Liver (tissue), 9 donors: ENCODE results near the gene TFB1M. TPM values are rescaled to one million over a fixed set of nuclear protein-coding genes. Genes with fewer than 3 reads are reported as not detected.

Experiments
- DNase-seq: peaks from one replicate; pipeline ENCODE4 v3.0.0-alpha.2; 2017; ENCODE audit warnings: low spot score
- H3K27ac ChIP-seq, 2 donors: one replicate each; pipeline ENCODE4 v1.7.0; 2013; ENCODE audit warnings: inconsistent platforms in 2 of 2, low read length in 2 of 2, control low read depth in 1 of 2, low read depth in 1 of 2, mild to moderate bottlenecking in 1 of 2
- H3K27me3 ChIP-seq, 4 donors: one replicate each; pipeline versions ENCODE4 v1.6.1 to v1.7.0; 2013; ENCODE audit warnings: low read length in 3 of 4, inconsistent platforms in 1 of 4, mild to moderate bottlenecking in 1 of 4, moderate library complexity in 1 of 4; ENCODE audit not compliant: control insufficient read depth in 4 of 4, insufficient read depth in 4 of 4
- H3K36me3 ChIP-seq, 4 donors: one replicate each; pipeline versions ENCODE4 v1.6.1 to v1.7.0; 2013; ENCODE audit warnings: low read length in 3 of 4, mild to moderate bottlenecking in 3 of 4, low read depth in 1 of 4, moderate library complexity in 1 of 4; ENCODE audit not compliant: control insufficient read depth in 4 of 4, insufficient read depth in 3 of 4
- H3K4me1 ChIP-seq, 4 donors: one replicate each; pipeline versions ENCODE4 v1.6.1 to v1.7.0; 2013; ENCODE audit warnings: low read length in 3 of 4, mild to moderate bottlenecking in 3 of 4, moderate library complexity in 1 of 4; ENCODE audit not compliant: control insufficient read depth in 4 of 4, insufficient read depth in 4 of 4
- H3K4me3 ChIP-seq, 3 donors: one replicate each; pipeline versions ENCODE4 v1.6.1 to v1.7.0; 2013; ENCODE audit warnings: low read length in 3 of 3, control low read depth in 1 of 3, low read depth in 1 of 3, mild to moderate bottlenecking in 1 of 3
- H3K9ac ChIP-seq, 2 donors: one replicate each; pipeline ENCODE4 v1.7.0; 2013; ENCODE audit warnings: low read length in 2 of 2, mild to moderate bottlenecking in 2 of 2, moderate library complexity in 2 of 2, control low read depth in 1 of 2, low read depth in 1 of 2
- H3K9me3 ChIP-seq, 4 donors: one replicate each; pipeline versions ENCODE4 v1.6.1 to v1.7.0; 2013; ENCODE audit warnings: low read length in 3 of 4; ENCODE audit not compliant: control insufficient read depth in 4 of 4
- EGR1 ChIP-seq, 2 donors: IDR thresholded peaks; 2 replicates each; pipeline ENCODE4 v1.6.1; 2016 to 2018; ENCODE audit warnings: antibody characterized with exemption in 2 of 2, low read depth in 2 of 2
- FOXA1 ChIP-seq: IDR thresholded peaks from 2 replicates; pipeline ENCODE4 v1.6.1; 2016; ENCODE audit warnings: antibody characterized with exemption
- FOXA2 ChIP-seq: IDR thresholded peaks from 2 replicates; pipeline ENCODE4 v1.6.1; 2016; ENCODE audit warnings: antibody characterized with exemption
- GABPA ChIP-seq, 2 donors: IDR thresholded peaks in 1 of 2; conservative IDR thresholded peaks in 1 of 2; 2 replicates each; pipeline ENCODE4 v1.6.1; 2016; ENCODE audit warnings: antibody characterized with exemption in 2 of 2, mild to moderate bottlenecking in 1 of 2, moderate library complexity in 1 of 2
- HNF4A ChIP-seq, 2 donors: conservative IDR thresholded peaks; 2 replicates each; pipeline ENCODE4 v1.6.1; 2016; ENCODE audit warnings: antibody characterized with exemption in 2 of 2, mild to moderate bottlenecking in 2 of 2
- JUND ChIP-seq, 2 donors: IDR thresholded peaks; 2 replicates each; pipeline ENCODE4 v1.6.1; 2016; ENCODE audit warnings: antibody characterized with exemption in 2 of 2
- NR2F2 ChIP-seq: IDR thresholded peaks from 2 replicates; pipeline ENCODE4 v1.6.1; 2016; ENCODE audit warnings: antibody characterized with exemption
- RAD21 ChIP-seq, 2 donors: IDR thresholded peaks; 2 replicates each; pipeline ENCODE4 v1.6.1; 2016; ENCODE audit warnings: antibody characterized with exemption in 2 of 2, mild to moderate bottlenecking in 2 of 2
- RXRA ChIP-seq, 2 donors: IDR thresholded peaks; 2 replicates each; pipeline ENCODE4 v1.6.1; 2017 to 2018; ENCODE audit warnings: antibody characterized with exemption in 2 of 2, mild to moderate bottlenecking in 1 of 2
- SP1 ChIP-seq: IDR thresholded peaks from 2 replicates; pipeline ENCODE4 v1.6.1; 2018; ENCODE audit warnings: antibody characterized with exemption, mild to moderate bottlenecking
- TAF1 ChIP-seq: conservative IDR thresholded peaks from 2 replicates; pipeline ENCODE4 v1.6.1; 2016; ENCODE audit warnings: antibody characterized with exemption, mild to moderate bottlenecking
- YY1 ChIP-seq: IDR thresholded peaks from 2 replicates; pipeline ENCODE4 v1.6.1; 2016; ENCODE audit warnings: antibody characterized with exemption, mild to moderate bottlenecking
- WGBS: extraction: QIAGEN DNeasy Blood & Tissue Kit; methylation state at CpG from one replicate; pipeline ENCODE4 v1.1.7; 2013; 5-methylcytosine and 5-hydroxymethylcytosine counted together
- polyA plus RNA-seq, 2 donors: library from polyadenylated mRNA; stranded (reverse) in 1 of 2; unstranded in 1 of 2; fragments of 200-250 nt in 1 of 2; fragments of >200 nt in 1 of 2; fragmentation: Nextera tagmentation in 1 of 2; extraction: Ambion mirVana in 1 of 2; gene quantifications; one replicate each; pipeline versions ENCODE4 v1.2.1 to v1.2.3, GENCODE V29; 2013 to 2015
- total RNA-seq, 2 donors: library from RNA; depleted of rRNA; stranded (reverse); fragments of >200 nt; gene quantifications; one replicate each; pipeline ENCODE4 v1.2.3, GENCODE V29; 2014
- TF ChIP-seq, protein P1 (sequence below): IDR thresholded peaks from 2 replicates; pipeline ENCODE4 v1.6.1; 2016; ENCODE audit warnings: antibody characterized with exemption
- TF ChIP-seq, protein P2 (sequence below): IDR thresholded peaks from 2 replicates; pipeline ENCODE4 v1.6.1; 2016; ENCODE audit warnings: antibody characterized with exemption
- TF ChIP-seq, protein P3 (sequence below): fragments of 150-350 bp; IDR thresholded peaks from 2 replicates; pipeline ENCODE4 v1.5.1; 2017; ENCODE audit warnings: improper control_type of control experiment, low read depth, low read length; ENCODE audit not compliant: missing input control
- TF ChIP-seq, protein P4 (sequence below): IDR thresholded peaks from 2 replicates; pipeline ENCODE4 v1.6.1; 2016; ENCODE audit warnings: antibody characterized with exemption, mild to moderate bottlenecking
- TF ChIP-seq, protein P5 (sequence below): IDR thresholded peaks from 2 replicates; pipeline ENCODE4 v1.6.1; 2016; ENCODE audit warnings: antibody characterized with exemption
- donor health status: healthy.
- donor health status: healthy.
- donor health status: healthy.
- donor health status: healthy.
- donor health status: healthy.

Gene TFB1M
- total and polyA plus RNA-seq, 4 donors: 9.2 to 17.0 (median 12.6) TPM

DNA sequence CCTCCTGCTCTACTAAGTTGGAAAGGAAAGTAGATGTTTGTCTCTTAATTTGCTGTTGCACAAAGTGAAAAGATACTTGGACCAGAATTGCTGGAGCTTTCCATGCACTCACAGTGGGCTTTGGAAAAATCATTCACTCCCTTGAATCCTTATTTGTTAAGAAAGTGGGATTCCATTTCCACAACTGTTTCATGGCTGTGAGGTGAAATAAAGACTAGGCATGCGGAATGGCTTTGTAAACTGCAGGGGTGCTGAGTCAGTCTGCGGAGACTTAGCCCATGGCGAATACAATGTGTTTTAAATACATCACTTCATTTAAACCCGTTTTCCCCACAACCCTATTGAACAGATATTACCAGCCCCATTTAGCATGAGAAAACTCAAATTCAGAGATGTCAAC is 87.2 kb downstream of the TFB1M start:
- peaks cover 0 to 6% (median 0%) of the 10 kb centered on the region in 4 donors for H3K27me3 ChIP-seq
- 85% methylated on average over 4 of the region's 4 CpGs for WGBS
- TF ChIP-seq, protein P1, sequence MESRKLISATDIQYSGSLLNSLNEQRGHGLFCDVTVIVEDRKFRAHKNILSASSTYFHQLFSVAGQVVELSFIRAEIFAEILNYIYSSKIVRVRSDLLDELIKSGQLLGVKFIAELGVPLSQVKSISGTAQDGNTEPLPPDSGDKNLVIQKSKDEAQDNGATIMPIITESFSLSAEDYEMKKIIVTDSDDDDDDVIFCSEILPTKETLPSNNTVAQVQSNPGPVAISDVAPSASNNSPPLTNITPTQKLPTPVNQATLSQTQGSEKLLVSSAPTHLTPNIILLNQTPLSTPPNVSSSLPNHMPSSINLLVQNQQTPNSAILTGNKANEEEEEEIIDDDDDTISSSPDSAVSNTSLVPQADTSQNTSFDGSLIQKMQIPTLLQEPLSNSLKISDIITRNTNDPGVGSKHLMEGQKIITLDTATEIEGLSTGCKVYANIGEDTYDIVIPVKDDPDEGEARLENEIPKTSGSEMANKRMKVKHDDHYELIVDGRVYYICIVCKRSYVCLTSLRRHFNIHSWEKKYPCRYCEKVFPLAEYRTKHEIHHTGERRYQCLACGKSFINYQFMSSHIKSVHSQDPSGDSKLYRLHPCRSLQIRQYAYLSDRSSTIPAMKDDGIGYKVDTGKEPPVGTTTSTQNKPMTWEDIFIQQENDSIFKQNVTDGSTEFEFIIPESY: no peak
- TF ChIP-seq SP1: no peak
- no peak for TF ChIP-seq EGR1 (IDR thresholded peaks at IDR 0.05; ENCODE audit: low read depth in 2 of 2)
- TF ChIP-seq, protein P2, sequence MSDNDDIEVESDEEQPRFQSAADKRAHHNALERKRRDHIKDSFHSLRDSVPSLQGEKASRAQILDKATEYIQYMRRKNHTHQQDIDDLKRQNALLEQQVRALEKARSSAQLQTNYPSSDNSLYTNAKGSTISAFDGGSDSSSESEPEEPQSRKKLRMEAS: no peak
- no peak for TF ChIP-seq RXRA (IDR thresholded peaks at IDR 0.05)
- TF ChIP-seq, protein P3, sequence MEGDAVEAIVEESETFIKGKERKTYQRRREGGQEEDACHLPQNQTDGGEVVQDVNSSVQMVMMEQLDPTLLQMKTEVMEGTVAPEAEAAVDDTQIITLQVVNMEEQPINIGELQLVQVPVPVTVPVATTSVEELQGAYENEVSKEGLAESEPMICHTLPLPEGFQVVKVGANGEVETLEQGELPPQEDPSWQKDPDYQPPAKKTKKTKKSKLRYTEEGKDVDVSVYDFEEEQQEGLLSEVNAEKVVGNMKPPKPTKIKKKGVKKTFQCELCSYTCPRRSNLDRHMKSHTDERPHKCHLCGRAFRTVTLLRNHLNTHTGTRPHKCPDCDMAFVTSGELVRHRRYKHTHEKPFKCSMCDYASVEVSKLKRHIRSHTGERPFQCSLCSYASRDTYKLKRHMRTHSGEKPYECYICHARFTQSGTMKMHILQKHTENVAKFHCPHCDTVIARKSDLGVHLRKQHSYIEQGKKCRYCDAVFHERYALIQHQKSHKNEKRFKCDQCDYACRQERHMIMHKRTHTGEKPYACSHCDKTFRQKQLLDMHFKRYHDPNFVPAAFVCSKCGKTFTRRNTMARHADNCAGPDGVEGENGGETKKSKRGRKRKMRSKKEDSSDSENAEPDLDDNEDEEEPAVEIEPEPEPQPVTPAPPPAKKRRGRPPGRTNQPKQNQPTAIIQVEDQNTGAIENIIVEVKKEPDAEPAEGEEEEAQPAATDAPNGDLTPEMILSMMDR: no peak
- TF ChIP-seq FOXA1: no peak
- no peak for TF ChIP-seq JUND (IDR thresholded peaks at IDR 0.05)
- TF ChIP-seq, protein P4, sequence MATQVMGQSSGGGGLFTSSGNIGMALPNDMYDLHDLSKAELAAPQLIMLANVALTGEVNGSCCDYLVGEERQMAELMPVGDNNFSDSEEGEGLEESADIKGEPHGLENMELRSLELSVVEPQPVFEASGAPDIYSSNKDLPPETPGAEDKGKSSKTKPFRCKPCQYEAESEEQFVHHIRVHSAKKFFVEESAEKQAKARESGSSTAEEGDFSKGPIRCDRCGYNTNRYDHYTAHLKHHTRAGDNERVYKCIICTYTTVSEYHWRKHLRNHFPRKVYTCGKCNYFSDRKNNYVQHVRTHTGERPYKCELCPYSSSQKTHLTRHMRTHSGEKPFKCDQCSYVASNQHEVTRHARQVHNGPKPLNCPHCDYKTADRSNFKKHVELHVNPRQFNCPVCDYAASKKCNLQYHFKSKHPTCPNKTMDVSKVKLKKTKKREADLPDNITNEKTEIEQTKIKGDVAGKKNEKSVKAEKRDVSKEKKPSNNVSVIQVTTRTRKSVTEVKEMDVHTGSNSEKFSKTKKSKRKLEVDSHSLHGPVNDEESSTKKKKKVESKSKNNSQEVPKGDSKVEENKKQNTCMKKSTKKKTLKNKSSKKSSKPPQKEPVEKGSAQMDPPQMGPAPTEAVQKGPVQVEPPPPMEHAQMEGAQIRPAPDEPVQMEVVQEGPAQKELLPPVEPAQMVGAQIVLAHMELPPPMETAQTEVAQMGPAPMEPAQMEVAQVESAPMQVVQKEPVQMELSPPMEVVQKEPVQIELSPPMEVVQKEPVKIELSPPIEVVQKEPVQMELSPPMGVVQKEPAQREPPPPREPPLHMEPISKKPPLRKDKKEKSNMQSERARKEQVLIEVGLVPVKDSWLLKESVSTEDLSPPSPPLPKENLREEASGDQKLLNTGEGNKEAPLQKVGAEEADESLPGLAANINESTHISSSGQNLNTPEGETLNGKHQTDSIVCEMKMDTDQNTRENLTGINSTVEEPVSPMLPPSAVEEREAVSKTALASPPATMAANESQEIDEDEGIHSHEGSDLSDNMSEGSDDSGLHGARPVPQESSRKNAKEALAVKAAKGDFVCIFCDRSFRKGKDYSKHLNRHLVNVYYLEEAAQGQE: no peak
- no peak for TF ChIP-seq HNF4A (conservative IDR thresholded peaks at IDR 0.05)
- no peak for TF ChIP-seq FOXA2
- TF ChIP-seq, protein P5, sequence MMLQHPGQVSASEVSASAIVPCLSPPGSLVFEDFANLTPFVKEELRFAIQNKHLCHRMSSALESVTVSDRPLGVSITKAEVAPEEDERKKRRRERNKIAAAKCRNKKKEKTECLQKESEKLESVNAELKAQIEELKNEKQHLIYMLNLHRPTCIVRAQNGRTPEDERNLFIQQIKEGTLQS: no peak
- TF ChIP-seq GABPA (IDR thresholded peaks at IDR 0.05 in 1 of 2, conservative IDR thresholded peaks at IDR 0.05 in 1 of 2): no peak
- no peak for TF ChIP-seq TAF1
- H3K36me3 ChIP-seq: no peaks in the 10 kb centered on the region
- no peaks in the 10 kb centered on the region for H3K4me1 ChIP-seq
- peaks cover 0 to 2% (median 0%) of the 10 kb centered on the region in 4 donors for H3K9me3 ChIP-seq
- H3K9ac ChIP-seq: no peak overlapping the region
- H3K27ac ChIP-seq: no peak overlapping the region
- DNase-seq: no peak
- no peak overlapping the region for H3K4me3 ChIP-seq

DNA sequence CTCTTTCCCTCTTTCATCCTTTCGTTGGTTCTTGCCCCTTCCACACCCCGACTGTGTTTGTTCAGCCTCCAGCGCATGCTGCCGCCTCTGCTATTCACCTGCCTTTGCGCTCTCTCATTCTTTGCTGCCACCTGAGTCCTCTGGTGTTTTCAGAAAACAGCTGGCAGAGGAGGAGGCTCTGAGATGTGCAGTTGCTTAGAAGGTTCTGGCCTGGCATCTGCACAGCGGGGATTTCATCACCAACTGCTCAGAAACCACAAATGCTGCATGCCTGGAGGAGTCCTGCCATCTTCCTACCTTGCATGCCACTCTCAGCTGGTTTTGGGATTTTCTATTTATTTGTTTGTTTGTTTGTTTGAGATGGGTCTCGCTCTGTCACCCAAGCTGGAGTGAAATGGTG is 89.7 kb downstream of the TFB1M start:
- TF ChIP-seq FOXA1 (no peak), SP1 (no peak), JUND (IDR thresholded peaks at IDR 0.05) (no peak), RXRA (IDR thresholded peaks at IDR 0.05) (no peak), YY1 (no peak), RAD21 (IDR thresholded peaks at IDR 0.05) (no peak), NR2F2 (no peak)
- TF ChIP-seq, protein P5: no peak
- TF ChIP-seq, protein P4: no peak
- TF ChIP-seq, protein P1: no peak
- Histone ChIP-seq H3K36me3 (no peaks in the 10 kb centered on the region), H3K9me3 (peaks cover 0 to 2% (median 0%) of the 10 kb centered on the region in 4 donors), H3K27me3 (peaks cover 0 to 6% (median 0%) of the 10 kb centered on the region in 4 donors), H3K4me3 (no peak overlapping the region), H3K9ac (no peak overlapping the region), H3K4me1 (no peaks in the 10 kb centered on the region), H3K27ac (no peak overlapping the region)
- no peak for DNase-seq
- WGBS: 74% methylated on average over 7 of the region's 7 CpGs
